Activated CD4-positive, alpha-beta T cell treated with anti-CD3 and anti-CD28 coated beads, Interleukin-2, amount 50 U/mL, for 48 hours (primary cell): ENCODE measurements around the gene GPR78.

Source experiments
- DNase-seq, 2 experiments: peaks; one replicate each; pipeline ENCODE4 v3.0.0-alpha.2; 2020

GPR78 gene, protein sequence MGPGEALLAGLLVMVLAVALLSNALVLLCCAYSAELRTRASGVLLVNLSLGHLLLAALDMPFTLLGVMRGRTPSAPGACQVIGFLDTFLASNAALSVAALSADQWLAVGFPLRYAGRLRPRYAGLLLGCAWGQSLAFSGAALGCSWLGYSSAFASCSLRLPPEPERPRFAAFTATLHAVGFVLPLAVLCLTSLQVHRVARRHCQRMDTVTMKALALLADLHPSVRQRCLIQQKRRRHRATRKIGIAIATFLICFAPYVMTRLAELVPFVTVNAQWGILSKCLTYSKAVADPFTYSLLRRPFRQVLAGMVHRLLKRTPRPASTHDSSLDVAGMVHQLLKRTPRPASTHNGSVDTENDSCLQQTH

DNA sequence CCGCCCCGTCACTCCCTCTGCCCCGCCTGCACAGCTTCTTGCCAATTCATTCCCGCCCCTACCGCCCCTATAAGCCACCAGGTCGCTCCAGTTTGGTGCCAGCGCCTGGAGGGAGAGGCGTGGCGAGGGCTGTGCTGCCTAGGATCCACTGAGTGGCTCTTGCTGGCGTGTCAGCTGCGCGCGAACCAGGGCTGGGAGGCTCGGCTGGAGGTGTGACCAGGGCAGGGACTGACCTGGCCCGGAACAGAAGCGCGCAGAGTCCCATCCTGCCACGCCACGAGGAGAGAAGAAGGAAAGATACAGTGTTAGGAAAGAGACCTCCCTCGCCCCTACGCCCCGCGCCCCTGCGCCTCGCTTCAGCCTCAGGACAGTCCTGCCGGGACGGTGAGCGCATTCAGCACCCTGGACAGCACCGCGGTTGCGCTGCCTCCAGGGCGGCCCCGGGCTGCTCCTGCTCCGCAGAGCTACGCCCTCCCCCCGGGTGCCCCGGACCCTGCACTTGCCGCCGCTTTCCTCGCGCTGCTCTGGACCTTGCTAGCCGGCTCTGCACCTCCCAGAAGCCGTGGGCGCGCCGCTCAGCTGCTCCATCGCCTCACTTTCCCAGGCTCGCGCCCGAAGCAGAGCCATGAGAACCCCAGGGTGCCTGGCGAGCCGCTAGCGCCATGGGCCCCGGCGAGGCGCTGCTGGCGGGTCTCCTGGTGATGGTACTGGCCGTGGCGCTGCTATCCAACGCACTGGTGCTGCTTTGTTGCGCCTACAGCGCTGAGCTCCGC, at the start of gene GPR78:
GPR78 (plus strand) TSS at position 72 of the 773 bp plus-strand sequence; CDS start at position 663, 591 bp downstream.
- DNase-seq = peak; percentile 31 to 52

DNA sequence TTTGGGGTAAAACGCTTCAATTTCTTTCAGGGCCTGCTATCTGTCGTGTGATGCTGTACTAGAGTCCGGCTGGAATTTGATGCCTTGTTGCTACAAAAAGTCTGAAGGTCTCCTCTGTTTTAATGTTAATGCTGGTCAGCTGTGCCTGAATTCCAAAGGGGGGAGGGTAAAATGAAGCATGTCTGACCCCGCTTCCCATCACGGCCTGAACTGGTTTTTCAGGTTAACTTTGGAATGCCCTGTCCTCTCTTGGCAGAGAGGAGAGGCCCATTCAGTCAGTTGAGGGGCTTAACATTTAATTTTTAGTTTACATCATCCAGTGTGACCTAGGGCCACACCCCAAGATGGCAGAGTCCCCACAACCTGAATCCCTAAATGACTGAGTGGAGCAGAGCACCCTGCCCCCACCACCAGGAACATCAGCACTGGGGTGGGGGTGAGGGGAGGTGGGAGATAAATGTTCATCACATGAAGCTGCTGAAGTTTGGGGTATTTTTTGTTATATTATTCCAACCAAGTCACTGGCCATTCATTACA, 47.9 kb upstream of the GPR78 start:
- DNase-seq = no peak

DNA sequence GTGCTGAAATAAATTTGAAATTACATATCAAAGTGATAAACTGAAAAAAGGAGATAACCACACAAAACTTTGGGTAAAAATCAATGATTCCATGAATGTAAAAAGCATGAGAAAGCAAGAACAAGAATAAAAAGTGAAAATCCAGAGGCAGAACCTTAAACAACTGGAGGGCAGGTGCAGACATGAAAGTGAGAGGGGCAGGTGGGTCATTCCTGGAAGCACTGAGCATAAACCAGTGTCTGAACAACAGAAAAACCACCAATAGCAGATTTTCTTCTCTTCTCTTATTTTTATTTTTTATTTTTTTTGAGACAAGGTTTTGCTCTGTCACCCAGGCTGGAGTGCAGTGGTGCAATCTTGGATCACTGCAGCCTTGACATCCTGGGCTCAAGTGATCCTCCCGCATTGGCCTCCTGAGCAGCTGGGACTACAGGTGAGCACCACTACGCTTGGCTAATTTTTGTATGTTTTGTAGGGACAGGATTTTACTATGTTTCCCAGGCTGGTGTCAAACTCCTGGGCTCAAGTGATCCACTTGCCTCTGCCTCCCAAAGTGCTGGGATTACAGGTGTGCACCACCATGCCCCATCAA, 46.8 kb upstream of the GPR78 start:
- no peak for DNase-seq

DNA sequence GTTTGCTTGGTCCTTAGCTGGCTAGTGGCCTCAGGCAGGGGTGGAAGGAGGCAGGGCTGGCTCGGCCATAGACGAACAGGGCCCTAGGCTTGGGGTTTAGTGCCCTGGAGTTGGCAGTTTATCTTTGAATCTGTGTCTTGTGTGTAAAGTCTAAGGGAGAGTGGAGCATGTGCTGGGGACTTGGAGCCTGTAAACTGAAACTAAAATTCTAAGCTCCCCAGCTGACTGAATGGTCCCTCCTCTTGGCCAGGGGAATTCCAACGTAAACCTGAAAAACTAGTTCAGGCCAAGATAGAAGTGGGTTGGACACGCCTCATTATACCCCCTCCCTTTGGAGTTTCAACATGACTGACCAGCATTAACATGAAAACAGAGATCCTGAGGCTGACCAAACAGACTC, 46.1 kb upstream of the GPR78 start:
- DNase-seq = no peak

DNA sequence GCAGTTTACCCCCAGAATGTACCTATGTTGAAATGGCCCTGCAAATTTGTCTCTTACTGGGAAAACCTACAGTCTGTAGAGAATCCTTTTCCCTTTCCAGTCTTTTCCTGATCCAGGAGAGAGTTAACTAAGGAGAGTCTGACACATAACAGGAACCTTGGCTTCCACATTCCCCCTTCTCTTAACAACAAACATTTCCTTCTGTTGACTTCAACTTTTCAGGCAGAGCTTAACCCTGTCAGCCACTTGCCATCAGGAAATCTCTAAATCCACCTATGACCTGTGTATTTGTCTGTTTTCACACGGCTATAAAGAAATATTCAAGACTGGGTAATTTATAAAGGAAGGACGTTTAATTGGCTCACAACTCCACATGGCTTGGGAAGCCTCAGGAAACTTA, 45.6 kb upstream of the GPR78 start:
- no peak for DNase-seq

DNA sequence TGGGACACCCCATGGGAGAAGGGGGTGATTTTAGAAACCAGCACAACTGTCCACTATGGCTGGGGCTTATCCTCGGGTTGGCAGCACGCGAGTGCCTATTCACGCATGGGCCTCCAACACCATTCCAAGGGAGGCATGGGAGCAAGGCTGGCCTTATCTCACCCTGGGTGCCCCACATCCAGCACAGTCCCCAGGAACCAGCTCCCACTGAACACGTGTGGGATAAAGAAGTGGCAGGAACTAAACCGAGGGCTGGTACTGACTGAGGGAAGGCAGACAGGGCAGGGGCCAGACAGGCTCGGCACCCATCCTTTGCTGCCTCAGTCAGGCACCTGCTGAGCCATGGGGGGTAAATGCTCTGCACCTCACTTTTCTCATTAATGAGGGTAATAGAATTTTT, 43.7 kb upstream of the GPR78 start:
- DNase-seq = no peak

DNA sequence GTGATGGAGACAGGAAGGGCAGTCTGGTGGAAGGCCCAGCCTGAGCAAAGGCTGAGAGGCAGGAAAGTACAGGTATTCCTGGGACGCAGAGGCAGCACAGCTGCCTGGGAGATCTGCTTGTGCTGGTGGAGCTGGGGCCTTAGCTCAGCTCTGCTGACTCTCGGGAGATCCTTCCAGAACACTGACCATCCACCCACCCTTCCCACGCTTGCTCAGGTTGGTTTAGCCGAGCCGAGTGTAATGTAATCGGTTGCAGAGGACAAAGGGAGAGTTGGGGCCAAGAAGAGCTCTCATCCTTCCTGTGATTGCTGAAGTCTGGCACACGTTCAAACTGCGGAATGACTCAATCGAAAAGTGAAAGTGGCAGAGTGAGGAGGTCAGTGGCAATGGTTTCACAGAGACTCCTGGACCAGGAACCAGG, 43.1 kb upstream of the GPR78 start:
- peak in 1 of 2 experiments; percentile 9 for DNase-seq

DNA sequence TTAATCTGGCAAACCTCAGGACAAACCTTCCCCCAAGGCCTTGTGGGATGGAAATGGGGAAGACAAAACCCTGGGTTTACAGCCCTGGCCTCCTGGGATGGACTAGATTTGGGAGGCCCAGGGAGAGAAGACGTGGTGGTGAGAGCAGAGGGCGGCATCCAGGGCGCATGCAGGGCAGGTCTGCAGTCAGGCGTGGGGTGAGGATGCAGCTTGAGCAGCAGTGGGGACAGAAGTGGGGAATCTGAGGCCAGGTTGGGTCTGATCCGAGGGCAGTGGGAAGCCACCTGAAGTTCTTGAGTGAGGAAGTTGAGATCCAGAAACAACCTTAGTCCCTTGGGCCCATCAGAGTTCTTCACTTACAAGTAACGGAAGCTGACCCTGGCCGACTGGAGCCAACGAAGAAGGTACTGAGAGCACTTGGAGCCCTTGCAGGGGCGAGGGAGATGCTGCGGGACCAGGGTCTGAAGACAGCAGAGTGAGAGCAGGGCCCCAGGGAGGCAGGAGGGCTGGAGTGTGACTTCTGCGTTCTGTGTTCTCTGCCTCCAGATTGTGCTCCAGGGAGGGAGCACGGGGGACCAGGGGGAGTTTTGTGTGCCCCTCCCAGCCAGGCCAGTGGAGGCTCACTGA, 42.0 kb upstream of the GPR78 start:
- DNase-seq = no peak

DNA sequence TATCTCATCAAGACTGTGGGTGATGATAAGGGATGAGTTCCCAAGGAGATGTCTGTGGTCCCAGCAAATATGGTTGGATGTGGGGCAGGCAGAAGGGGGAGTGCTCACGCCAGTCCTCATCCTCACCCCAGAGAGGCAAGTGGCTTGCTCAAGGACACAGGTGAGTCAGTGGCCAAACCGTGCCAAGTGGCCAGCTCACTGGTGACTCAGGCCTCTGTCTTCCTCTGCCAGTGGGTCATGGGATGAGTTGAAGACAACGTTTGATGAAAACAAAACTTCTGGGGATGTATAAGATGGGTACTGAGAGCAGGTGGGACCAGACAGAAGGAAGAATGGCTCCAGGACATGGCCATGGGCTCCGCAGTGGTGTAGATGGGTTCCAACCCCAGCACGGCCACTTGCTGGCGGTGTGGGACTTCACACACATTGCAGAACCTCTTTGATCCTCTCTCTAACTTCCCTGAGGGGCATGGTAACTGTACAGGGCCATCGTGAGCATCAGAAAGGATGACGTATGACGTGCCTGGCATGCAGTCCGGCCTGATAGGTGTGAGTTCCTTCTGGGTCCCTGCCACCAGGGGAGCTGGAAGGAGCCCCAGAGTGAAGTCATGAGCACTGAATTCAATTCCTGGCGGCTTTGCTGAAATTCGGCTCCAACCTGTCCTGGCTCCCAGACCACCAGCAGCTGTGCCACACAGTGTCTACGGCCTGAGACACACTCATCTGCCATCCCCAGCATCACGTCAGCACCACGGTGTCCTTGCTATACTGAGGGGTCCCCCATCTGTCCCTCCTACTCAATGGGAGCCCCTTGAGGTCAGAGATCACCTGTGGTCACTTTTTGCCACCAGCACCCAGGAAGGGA, 41.3 kb upstream of the GPR78 start:
- DNase-seq = no peak

DNA sequence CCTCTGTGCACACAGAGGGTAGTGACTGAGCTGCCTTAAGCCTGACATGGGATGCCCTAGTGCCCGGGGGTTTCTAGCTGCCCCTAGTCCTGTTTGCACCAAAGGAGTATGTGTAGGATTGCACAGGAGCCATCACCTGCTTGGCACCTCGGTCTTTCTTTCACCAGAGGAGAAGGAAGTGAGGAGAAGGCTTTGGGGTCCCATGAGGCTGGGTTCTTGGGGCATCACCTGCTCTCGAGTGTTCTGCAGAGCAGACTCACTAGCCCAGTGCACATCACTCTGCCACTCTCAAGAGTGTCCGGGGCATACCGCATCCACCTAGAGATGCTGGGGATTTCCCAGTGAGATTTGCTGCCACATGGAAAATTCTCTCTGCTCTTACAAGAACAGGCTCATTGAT, 40.5 kb upstream of the GPR78 start:
- DNase-seq = peak in 1 of 2 experiments; percentile 18

DNA sequence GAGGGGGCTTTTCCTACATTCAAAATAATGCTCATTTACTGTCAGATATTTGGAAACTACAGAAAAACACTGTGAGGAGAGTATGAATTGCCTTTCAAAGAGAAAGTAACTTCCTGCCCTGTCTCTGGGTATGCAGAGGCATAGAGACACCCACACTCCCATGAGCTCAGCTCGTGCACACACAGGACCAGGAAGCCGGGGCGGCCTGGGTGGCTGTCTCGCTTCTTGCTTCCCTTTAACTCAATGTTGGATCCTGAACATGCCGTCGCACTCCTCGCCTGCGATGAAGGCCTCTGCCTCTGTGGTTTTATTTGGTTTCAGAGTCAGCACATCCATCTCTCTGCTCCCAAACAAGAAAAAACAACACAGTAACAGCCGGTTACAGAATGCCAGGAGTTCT, 40.1 kb upstream of the GPR78 start:
- DNase-seq = peak; percentile 27 to 44

DNA sequence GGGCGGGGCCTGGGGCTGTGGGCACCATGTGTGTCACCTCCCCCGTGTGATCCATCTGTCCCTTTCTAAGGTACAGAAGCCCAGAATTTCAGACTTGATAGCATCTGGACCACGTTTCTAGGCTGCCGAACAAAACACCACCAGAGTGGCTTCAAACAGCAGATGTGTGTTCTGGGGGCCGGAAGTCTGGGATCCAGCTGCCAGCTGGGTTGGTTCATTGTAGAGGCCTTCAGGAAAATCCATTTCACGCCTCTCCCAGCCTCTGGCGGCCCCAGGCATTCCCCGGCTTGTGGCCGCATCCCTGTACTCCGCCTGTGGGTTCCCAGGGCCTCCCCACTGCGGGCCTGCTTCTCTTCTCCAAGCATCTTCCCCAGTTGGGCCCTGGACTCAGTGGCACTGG, 39.6 kb upstream of the GPR78 start:
- no peak for DNase-seq

DNA sequence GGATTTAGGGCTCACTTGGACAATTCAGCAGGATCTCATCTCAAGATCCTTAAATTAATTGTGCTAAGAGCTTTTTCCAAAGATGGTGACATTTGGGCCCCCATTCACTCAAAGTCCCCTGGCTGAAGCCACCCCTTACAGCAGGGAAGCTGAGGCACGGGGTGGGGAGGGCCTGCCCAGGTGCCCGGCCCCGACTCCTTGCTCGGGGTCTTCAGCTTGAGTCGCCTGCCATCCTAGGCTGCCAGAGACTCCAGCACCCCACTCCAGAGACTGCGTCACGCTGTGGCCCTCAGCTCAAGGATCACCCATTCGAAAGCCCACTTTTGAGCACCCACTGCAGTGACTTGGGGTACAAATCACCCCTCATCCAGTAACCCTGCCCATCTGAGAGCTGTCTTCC, 39.2 kb upstream of the GPR78 start:
- DNase-seq = no peak

DNA sequence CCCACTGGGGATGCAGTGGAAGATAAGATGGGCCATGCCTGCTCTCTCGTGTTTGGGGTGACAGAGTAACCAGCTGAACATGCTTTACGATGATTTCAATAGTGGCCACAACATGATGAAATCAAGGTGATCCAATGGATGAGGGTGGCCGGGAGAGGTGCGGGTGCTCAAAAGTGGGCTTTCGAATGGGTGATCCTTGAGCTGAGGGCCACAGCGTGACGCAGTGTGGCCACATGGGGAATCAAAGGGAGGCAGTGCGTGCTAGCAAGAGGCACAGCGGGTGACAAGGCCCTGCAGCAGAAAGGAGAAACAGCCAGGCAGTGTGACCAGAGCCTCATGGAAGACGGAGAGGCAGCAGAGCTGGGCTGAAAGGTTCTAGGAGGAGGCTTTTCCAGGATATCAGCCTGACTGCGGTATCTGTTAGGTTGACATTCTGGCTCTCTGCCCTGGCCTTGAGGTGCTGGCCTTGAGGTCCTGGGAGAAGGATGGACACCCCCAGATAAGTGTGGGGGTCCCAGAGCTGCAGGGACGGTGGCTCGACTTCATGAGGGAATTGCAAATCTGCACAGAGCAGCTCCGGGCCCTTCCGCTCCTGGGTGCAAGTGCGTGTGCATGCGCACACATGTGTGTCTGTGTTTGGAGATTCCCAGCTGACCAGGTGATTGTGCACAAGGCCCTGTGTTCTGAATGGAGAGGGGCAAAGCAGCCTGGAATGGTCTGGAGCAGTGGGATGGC, 38.0 kb upstream of the GPR78 start:
- DNase-seq = no peak

DNA sequence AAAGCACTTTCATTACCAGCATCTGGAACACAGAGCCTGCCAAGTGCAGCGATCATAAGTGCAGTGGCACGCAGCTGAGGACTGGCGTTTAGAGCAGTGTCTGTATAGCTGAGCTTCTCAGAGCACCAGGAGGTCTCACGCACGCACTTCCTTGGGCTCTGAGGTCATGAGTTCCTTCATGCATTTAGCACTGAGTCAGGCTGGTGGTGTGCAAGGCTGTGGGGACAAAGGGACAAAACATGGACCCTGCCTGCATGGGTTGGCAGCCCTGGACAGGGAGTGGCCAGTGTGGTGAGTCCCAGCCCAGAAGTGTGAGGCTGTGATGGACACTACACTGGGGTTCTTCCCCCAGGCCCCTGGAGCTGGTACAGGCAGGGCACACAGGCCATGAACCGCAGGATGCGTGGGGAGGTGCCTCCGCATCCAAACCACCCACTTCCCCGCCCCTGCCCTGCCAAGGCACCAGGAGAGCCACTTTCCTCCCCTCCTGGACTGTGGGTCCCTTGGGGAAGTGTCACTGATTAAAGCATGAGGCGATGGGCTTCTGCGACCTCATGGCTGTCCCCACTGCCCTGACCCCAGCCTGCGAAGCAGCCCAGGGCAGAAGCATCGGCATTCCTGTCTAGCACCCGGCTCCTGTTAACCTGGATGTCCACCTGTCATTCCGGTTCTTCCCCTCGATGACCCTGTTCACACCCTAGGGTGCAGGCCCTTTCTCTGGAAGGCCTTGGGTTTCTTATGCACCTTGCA, 37.2 kb upstream of the GPR78 start:
- no peak for DNase-seq

DNA sequence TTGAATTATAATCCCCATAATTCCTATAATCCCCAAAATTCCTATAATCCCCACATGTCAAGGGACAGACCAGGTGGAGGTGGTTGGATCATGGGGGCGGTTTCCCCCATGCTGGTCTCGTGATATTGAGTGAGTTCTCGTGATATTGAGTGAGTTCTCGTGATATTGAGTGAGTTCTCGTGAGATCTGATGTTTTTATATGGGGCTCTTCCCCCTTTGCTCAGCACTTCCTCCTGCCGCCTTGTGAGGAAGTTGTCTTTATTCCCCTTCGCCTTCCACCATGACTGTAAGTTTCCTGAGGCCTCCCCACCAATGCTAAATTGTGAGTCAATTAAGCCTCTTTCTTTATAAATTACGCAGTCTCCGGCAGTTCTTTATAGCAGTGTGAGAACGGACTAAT, 36.6 kb upstream of the GPR78 start:
- DNase-seq = no peak

DNA sequence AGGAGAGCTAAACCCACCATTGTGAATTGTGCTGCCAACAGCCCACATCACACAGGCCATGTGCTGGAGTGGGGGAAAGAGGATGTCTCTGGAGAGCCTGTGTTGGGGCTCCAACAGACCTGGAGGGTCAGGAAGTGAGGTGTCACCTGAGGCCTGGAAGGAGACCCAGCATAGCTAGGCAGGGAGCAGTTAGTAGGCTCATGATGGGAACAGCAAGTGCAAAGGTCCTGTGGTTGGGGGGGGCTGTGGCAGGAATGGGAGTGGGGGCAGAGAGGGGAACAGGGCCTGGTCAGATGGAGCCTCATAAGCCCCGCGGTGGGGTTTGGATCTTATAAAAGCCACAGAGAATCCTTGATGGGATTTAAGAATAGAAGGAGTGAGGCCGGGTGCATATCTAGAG, 35.9 kb upstream of the GPR78 start:
- DNase-seq = no peak

DNA sequence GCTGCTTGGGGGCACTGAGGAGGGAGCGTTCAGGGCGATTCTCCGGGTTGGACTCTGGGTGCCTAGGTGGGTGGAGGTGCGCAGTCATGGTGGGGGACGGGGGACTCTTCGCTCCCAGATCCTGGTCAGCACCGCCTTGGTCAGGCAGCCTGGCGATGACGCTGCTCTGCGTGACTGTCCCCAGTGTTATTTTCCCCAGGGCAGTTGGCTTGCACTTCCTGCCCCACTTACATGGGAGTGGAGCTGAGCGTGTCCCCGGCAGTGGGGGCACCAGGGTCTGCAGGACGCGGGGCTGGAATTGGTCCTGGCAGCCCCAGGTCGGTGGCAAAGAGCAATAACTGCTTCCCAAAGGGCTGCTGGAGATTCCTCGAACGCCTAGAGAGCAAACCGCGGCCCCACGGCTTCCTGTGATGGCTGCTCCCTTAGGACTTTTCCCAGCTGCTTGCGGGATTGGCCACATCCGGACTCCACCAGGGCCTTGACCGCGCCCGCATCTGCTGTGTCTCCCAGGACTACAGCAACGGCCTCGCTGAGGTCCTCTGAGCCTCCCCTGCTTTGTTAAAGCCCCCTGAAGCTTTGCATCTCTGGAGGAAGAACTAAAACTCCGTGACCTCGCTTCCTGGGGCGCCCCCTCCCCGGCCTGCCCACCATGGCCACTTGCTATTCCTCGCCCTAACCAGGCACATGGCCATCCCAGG, 35.3 kb upstream of the GPR78 start:
- no peak for DNase-seq

DNA sequence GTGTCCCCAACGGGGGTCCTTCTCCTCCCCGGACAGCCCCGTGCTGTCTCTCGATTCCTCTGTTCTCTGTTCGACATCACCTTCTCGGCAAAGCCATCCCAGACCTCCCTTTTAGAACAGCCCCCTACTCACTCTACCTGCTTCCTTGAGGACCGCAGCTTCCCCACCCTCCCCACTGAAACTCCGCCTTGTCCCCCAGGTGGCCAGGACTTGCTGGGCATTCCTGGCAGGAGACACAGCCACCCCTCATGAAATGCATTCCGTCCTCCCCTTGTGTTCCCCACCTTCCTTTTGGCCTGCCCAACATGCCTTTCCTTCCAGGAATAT, 34.8 kb upstream of the GPR78 start:
- DNase-seq = no peak

DNA sequence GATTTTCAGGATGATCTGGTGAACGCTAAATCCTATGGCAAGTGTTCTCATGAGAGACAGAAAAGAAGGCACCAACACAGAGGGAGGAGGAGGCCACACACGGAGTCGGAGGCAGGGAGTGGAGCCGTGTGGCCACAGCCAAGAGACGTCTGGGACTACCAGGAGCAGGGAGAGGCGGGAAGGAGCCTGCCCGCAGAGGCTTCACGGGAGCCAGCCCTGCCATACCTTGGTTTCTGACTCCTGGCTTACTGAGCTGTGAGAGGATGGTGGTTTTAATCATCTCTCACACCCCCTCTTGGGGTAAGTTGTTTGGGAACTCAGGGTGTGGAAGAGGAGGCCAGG, 33.5 kb upstream of the GPR78 start:
- no peak for DNase-seq
